ENCODE measurements around the gene HCN1.
"Not testable (repeated sequence)": the region's sequence is repeated elsewhere in the genome, so short reads cannot be mapped to it uniquely, and the experiment has no call there.

HCN1 gene

GRCh38 chr5:45372629-45373028 lies 323.6 kb downstream of the HCN1 start:
- Histone ChIP-seq H3K4me1 (no peaks in the 10 kb centered on the region), H3K9me3 (no peaks in the 10 kb centered on the region; the same call in 1 of the 2 replicates), H3K36me3 (replicated peaks) (no peaks in the 10 kb centered on the region), H3K27me3 (ENCODE audit: low read depth) (no peaks in the 10 kb centered on the region), H3K4me3 (no peak overlapping the region)
- in situ Hi-C loops (cut with MboI; ENCODE audit: low sequenced_read_pairs) = no loop called here
- DNase-seq (ENCODE audit: low spot score in 2 of 2) = no peak

GRCh38 chr5:45371423-45371822 lies 324.8 kb downstream of the HCN1 start:
- H3K9me3 ChIP-seq; H3K36me3 ChIP-seq (replicated peaks); DNase-seq (ENCODE audit: low spot score in 2 of 2); H3K27me3 ChIP-seq (ENCODE audit: low read depth); H3K4me3 ChIP-seq; H3K4me1 ChIP-seq; in situ Hi-C loops (cut with MboI; ENCODE audit: low sequenced_read_pairs): not testable (repeated sequence)

- no peak overlapping the region for H3K4me3 ChIP-seq
- in situ Hi-C loops (cut with MboI; ENCODE audit: low sequenced_read_pairs) = no loop called here
- no peaks in the 10 kb centered on the region for H3K27me3 ChIP-seq (ENCODE audit: low read depth)
- H3K36me3 ChIP-seq (replicated peaks) = no peaks in the 10 kb centered on the region
- no peak for DNase-seq (ENCODE audit: low spot score in 2 of 2)
- H3K9me3 ChIP-seq = no peaks in the 10 kb centered on the region
- no peaks in the 10 kb centered on the region for H3K4me1 ChIP-seq
These were observed 340.8 kb downstream of the HCN1 start for GRCh38 chr5:45355189-45355992.

- Histone ChIP-seq H3K27me3 (ENCODE audit: low read depth) (no peaks in the 10 kb centered on the region), H3K36me3 (replicated peaks) (no peaks in the 10 kb centered on the region), H3K4me3 (no peak overlapping the region), H3K9me3 (no peaks in the 10 kb centered on the region), H3K4me1 (no peaks in the 10 kb centered on the region)
- no peak for DNase-seq (ENCODE audit: low spot score in 2 of 2)
- in situ Hi-C loops (cut with MboI; ENCODE audit: low sequenced_read_pairs) = no loop called here
These were observed 359.7 kb downstream of the HCN1 start for GRCh38 chr5:45336464-45336863.

- H3K4me1 ChIP-seq = no peaks in the 10 kb centered on the region
- DNase-seq (ENCODE audit: low spot score in 2 of 2) = no peak
- in situ Hi-C loops (cut with MboI; ENCODE audit: low sequenced_read_pairs) = no loop called here
- no peaks in the 10 kb centered on the region for H3K9me3 ChIP-seq
- no peaks in the 10 kb centered on the region for H3K36me3 ChIP-seq (replicated peaks)
- H3K27me3 ChIP-seq (ENCODE audit: low read depth) = no peaks in the 10 kb centered on the region
- no peak overlapping the region for H3K4me3 ChIP-seq
These were observed 360.2 kb downstream of the HCN1 start for GRCh38 chr5:45335978-45336377.

- Histone ChIP-seq H3K27me3 (ENCODE audit: low read depth) (no peaks in the 10 kb centered on the region), H3K4me3 (no peak overlapping the region), H3K4me1 (no peaks in the 10 kb centered on the region), H3K9me3 (no peaks in the 10 kb centered on the region), H3K36me3 (replicated peaks) (no peaks in the 10 kb centered on the region)
- no peak for DNase-seq (ENCODE audit: low spot score in 2 of 2)
- in situ Hi-C loops (cut with MboI; ENCODE audit: low sequenced_read_pairs) = no loop called here
These were observed 360.8 kb downstream of the HCN1 start for GRCh38 chr5:45335346-45335745.

- DNase-seq (ENCODE audit: low spot score in 2 of 2) = no peak
- Histone ChIP-seq H3K27me3 (ENCODE audit: low read depth) (no peaks in the 10 kb centered on the region), H3K36me3 (replicated peaks) (no peaks in the 10 kb centered on the region), H3K4me3 (no peak overlapping the region), H3K9me3 (no peaks in the 10 kb centered on the region), H3K4me1 (no peaks in the 10 kb centered on the region)
- in situ Hi-C loops (cut with MboI; ENCODE audit: low sequenced_read_pairs) = no loop called here
These were observed 361.2 kb downstream of the HCN1 start for GRCh38 chr5:45334939-45335338.

GRCh38 chr5:45312627-45313026 lies 383.6 kb downstream of the HCN1 start:
- H3K4me3 ChIP-seq; H3K9me3 ChIP-seq; H3K27me3 ChIP-seq (ENCODE audit: low read depth); in situ Hi-C loops (cut with MboI; ENCODE audit: low sequenced_read_pairs); H3K36me3 ChIP-seq (replicated peaks); H3K4me1 ChIP-seq; DNase-seq (ENCODE audit: low spot score in 2 of 2): not testable (repeated sequence)

- Histone ChIP-seq H3K9me3 (no peaks in the 10 kb centered on the region), H3K36me3 (replicated peaks) (no peaks in the 10 kb centered on the region), H3K27me3 (ENCODE audit: low read depth) (no peaks in the 10 kb centered on the region), H3K4me3 (no peak overlapping the region), H3K4me1 (no peaks in the 10 kb centered on the region)
- DNase-seq (ENCODE audit: low spot score in 2 of 2) = no peak
- in situ Hi-C loops (cut with MboI; ENCODE audit: low sequenced_read_pairs) = no loop called here
These were observed 400.9 kb downstream of the HCN1 start for GRCh38 chr5:45295231-45295630.

- Histone ChIP-seq H3K9me3 (no peaks in the 10 kb centered on the region), H3K27me3 (ENCODE audit: low read depth) (no peaks in the 10 kb centered on the region), H3K4me1 (no peaks in the 10 kb centered on the region), H3K4me3 (no peak overlapping the region), H3K36me3 (replicated peaks) (no peaks in the 10 kb centered on the region)
- in situ Hi-C loops (cut with MboI; ENCODE audit: low sequenced_read_pairs) = no loop called here
- DNase-seq (ENCODE audit: low spot score in 2 of 2) = no peak
These were observed 407.4 kb downstream of the HCN1 start for GRCh38 chr5:45288746-45289145.

GRCh38 chr5:45284436-45284835 lies 411.7 kb downstream of the HCN1 start:
- no peaks in the 10 kb centered on the region for H3K36me3 ChIP-seq (replicated peaks)
- no peak for DNase-seq (ENCODE audit: low spot score in 2 of 2)
- no peaks in the 10 kb centered on the region for H3K9me3 ChIP-seq
- H3K4me3 ChIP-seq = no peak overlapping the region
- H3K4me1 ChIP-seq = no peaks in the 10 kb centered on the region
- in situ Hi-C loops (cut with MboI; ENCODE audit: low sequenced_read_pairs) = no loop called here
- no peaks in the 10 kb centered on the region for H3K27me3 ChIP-seq (ENCODE audit: low read depth)

GRCh38 chr5:45281081-45281480 lies 415.1 kb downstream of the HCN1 start:
- no peaks in the 10 kb centered on the region for H3K27me3 ChIP-seq (ENCODE audit: low read depth)
- in situ Hi-C loops (cut with MboI; ENCODE audit: low sequenced_read_pairs) = no loop called here
- no peaks in the 10 kb centered on the region; the same call in 1 of the 2 replicates for H3K9me3 ChIP-seq
- no peaks in the 10 kb centered on the region for H3K4me1 ChIP-seq
- no peak for DNase-seq (ENCODE audit: low spot score in 2 of 2)
- no peaks in the 10 kb centered on the region for H3K36me3 ChIP-seq (replicated peaks)
- no peak overlapping the region for H3K4me3 ChIP-seq

- DNase-seq (ENCODE audit: low spot score in 2 of 2) = no peak
- in situ Hi-C loops (cut with MboI; ENCODE audit: low sequenced_read_pairs) = no loop called here
- no peaks in the 10 kb centered on the region for H3K4me1 ChIP-seq
- no peaks in the 10 kb centered on the region for H3K27me3 ChIP-seq (ENCODE audit: low read depth)
- H3K9me3 ChIP-seq = no peaks in the 10 kb centered on the region; the same call in 1 of the 2 replicates
- H3K36me3 ChIP-seq (replicated peaks) = no peaks in the 10 kb centered on the region
- H3K4me3 ChIP-seq = no peak overlapping the region
These were observed 417.1 kb downstream of the HCN1 start for GRCh38 chr5:45279109-45279508.

- Histone ChIP-seq H3K36me3 (replicated peaks) (no peaks in the 10 kb centered on the region), H3K4me1 (no peaks in the 10 kb centered on the region), H3K4me3 (no peak overlapping the region), H3K27me3 (ENCODE audit: low read depth) (no peaks in the 10 kb centered on the region), H3K9me3 (no peaks in the 10 kb centered on the region; the same call in 1 of the 2 replicates)
- in situ Hi-C loops (cut with MboI; ENCODE audit: low sequenced_read_pairs) = no loop called here
- no peak for DNase-seq (ENCODE audit: low spot score in 2 of 2)
These were observed 418.3 kb downstream of the HCN1 start for GRCh38 chr5:45277860-45278259.

- Histone ChIP-seq H3K4me3 (no peak overlapping the region), H3K9me3 (no peaks in the 10 kb centered on the region; the same call in 1 of the 2 replicates), H3K27me3 (ENCODE audit: low read depth) (no peaks in the 10 kb centered on the region), H3K4me1 (no peaks in the 10 kb centered on the region), H3K36me3 (replicated peaks) (no peaks in the 10 kb centered on the region)
- in situ Hi-C loops (cut with MboI; ENCODE audit: low sequenced_read_pairs) = no loop called here
- DNase-seq (ENCODE audit: low spot score in 2 of 2) = no peak
These were observed 421.9 kb downstream of the HCN1 start for GRCh38 chr5:45274241-45274640.
